H1 (cell line): ENCODE data around the gene MID1. TPM values are rescaled to one million over a fixed set of nuclear protein-coding genes. Genes with fewer than 3 reads are reported as not detected.

ENCODE experiments used
- CTCF ChIA-PET: fragments of 300-600 bp; sonication (Branson Sonifier 250); formaldehyde crosslinking; loops from one replicate; lab custom pipeline; 2021; ENCODE audit not compliant: partially characterized antibody; lab: Charles Lee
- POLR2A ChIA-PET: fragments of 300-600 bp; sonication (Branson Sonifier 250); formaldehyde crosslinking; loops from one replicate; lab custom pipeline; 2021; ENCODE audit warnings: inconsistent platforms; ENCODE audit not compliant: partially characterized antibody; lab: Charles Lee
- DNase-seq, 2 experiments: peaks; one replicate each; pipeline versions ENCODE4 v3.0.0 to v3.0.0-alpha.2; 2010 to 2022; ENCODE audit warnings: low spot score in 2 of 2, low read depth in 1 of 2, mixed read lengths in 1 of 2
- FAIRE-seq: peaks from 2 replicates; lab custom pipeline; 2011; peaks lifted over from hg19 to GRCh38; lab: Jason Lieb, UNC
- H2AFZ ChIP-seq: 2 replicates; pipeline ENCODE4 v1.8.1; 2012; ENCODE audit warnings: low read length, inconsistent platforms
- H2AK5ac ChIP-seq: 2 replicates; pipeline ENCODE4 v1.6.1; 2013; ENCODE audit warnings: low read depth, low read length
- H2BK120ac ChIP-seq: replicated peaks from 2 replicates; pipeline ENCODE3; 2013; ENCODE audit warnings: low read depth, low read length, inconsistent platforms
- H2BK12ac ChIP-seq: 2 replicates; pipeline ENCODE4 v1.6.1; 2013; ENCODE audit warnings: low read depth, low read length
- H2BK15ac ChIP-seq: 2 replicates; pipeline ENCODE4 v1.6.1; 2013; ENCODE audit warnings: low read length
- H2BK20ac ChIP-seq: 2 replicates; pipeline ENCODE4 v1.6.1; 2013; ENCODE audit warnings: low read length
- H2BK5ac ChIP-seq: 2 replicates; pipeline ENCODE4 v1.6.1; 2013; ENCODE audit warnings: low read depth, low read length
- H3K14ac ChIP-seq: 2 replicates; pipeline ENCODE4 v1.6.1; 2013; ENCODE audit warnings: inconsistent platforms; ENCODE audit not compliant: insufficient read length
- H3K18ac ChIP-seq: 2 replicates; pipeline ENCODE4 v1.6.1; 2013; ENCODE audit warnings: low read length; ENCODE audit errors: extremely low read depth
- H3K23ac ChIP-seq: 2 replicates; pipeline ENCODE4 v1.6.1; 2013; ENCODE audit warnings: inconsistent platforms; ENCODE audit not compliant: insufficient read length
- H3K23me2 ChIP-seq: 2 replicates; pipeline ENCODE4 v1.6.1; 2013; ENCODE audit warnings: low read depth, low read length
- H3K27ac ChIP-seq: 2 replicates; pipeline ENCODE4 v1.6.1; 2011; ENCODE audit warnings: low read depth, low read length, inconsistent platforms
- H3K27me3 ChIP-seq, 4 experiments: replicated peaks in 1 of 4; 1 replicate in 1 of 4; 2 replicates in 3 of 4; pipeline versions ENCODE4 v1.6.1 to v1.8.1; 2011 to 2013; ENCODE audit warnings: low read length in 3 of 4, mild to moderate bottlenecking in 3 of 4, inconsistent platforms in 2 of 4, mixed read lengths in 2 of 4, moderate library complexity in 1 of 4; ENCODE audit not compliant: control insufficient read depth in 3 of 4, insufficient read depth in 3 of 4; ENCODE audit errors: extremely low read depth in 1 of 4
- H3K36me3 ChIP-seq, 4 experiments: 2 replicates each; pipeline versions ENCODE4 v1.6.1 to v1.8.1; 2011 to 2013; ENCODE audit warnings: mild to moderate bottlenecking in 4 of 4, low read length in 3 of 4, moderate library complexity in 2 of 4, control low read depth in 1 of 4, inconsistent platforms in 1 of 4; ENCODE audit not compliant: insufficient read depth in 4 of 4, control insufficient read depth in 2 of 4
- H3K4ac ChIP-seq: replicated peaks from 2 replicates; pipeline ENCODE3; 2013; ENCODE audit warnings: low read length, low read depth, mixed read lengths, inconsistent platforms; ENCODE audit not compliant: insufficient read length
- H3K4me1 ChIP-seq, 4 experiments: replicated peaks in 1 of 4; 1 replicate in 1 of 4; 2 replicates in 3 of 4; pipeline versions ENCODE4 v1.6.1 to v1.8.1; 2011 to 2013; ENCODE audit warnings: low read length in 3 of 4, inconsistent platforms in 2 of 4, mixed read lengths in 1 of 4; ENCODE audit not compliant: insufficient read depth in 4 of 4, control insufficient read depth in 3 of 4
- H3K4me2 ChIP-seq, 2 experiments: 2 replicates each; pipeline versions ENCODE4 v1.6.1 to v1.8.1; 2011 to 2013; ENCODE audit warnings: low read depth in 2 of 2, low read length in 2 of 2, control low read depth in 1 of 2, inconsistent platforms in 1 of 2, mild to moderate bottlenecking in 1 of 2; ENCODE audit not compliant: insufficient read depth in 1 of 2
- H3K4me3 ChIP-seq, 4 experiments: fragments of 200-600, 300-600 bp in 1 of 4; sonication (generic), shearing (Covaris generic), sonication (Bioruptor Twin) in 1 of 4; 2 replicates each; pipeline versions ENCODE4 v1.5.1 to v1.8.1; 2011 to 2016; ENCODE audit warnings: low read length in 4 of 4, low read depth in 3 of 4, control low read depth in 2 of 4, inconsistent platforms in 2 of 4, mild to moderate bottlenecking in 2 of 4, mixed read lengths in 1 of 4, moderate library complexity in 1 of 4; ENCODE audit not compliant: insufficient read depth in 2 of 4; ENCODE audit errors: extremely low read depth in 1 of 4
- H3K56ac ChIP-seq: replicated peaks from 2 replicates; pipeline ENCODE3; 2013; ENCODE audit warnings: low read depth, mild to moderate bottlenecking, mixed read lengths, low read length, inconsistent platforms; ENCODE audit not compliant: insufficient read length
- H3K79me1 ChIP-seq: 2 replicates; pipeline ENCODE4 v1.6.1; 2013; ENCODE audit warnings: low read depth, low read length, control low read depth
- H3K79me2 ChIP-seq, 2 experiments: 2 replicates each; pipeline versions ENCODE4 v1.6.1 to v1.8.1; 2012 to 2013; ENCODE audit warnings: low read length in 2 of 2, mild to moderate bottlenecking in 2 of 2, inconsistent platforms in 1 of 2; ENCODE audit not compliant: insufficient read depth in 2 of 2, control insufficient read depth in 1 of 2
- H3K9ac ChIP-seq, 4 experiments: replicated peaks in 1 of 4; 1 replicate in 1 of 4; 2 replicates in 3 of 4; pipeline versions ENCODE4 v1.6.1 to v1.8.1; 2011 to 2013; ENCODE audit warnings: low read depth in 3 of 4, low read length in 3 of 4, control low read depth in 2 of 4, mild to moderate bottlenecking in 2 of 4, moderate library complexity in 2 of 4, inconsistent platforms in 1 of 4; ENCODE audit errors: extremely low read depth in 1 of 4
- H3K9me3 ChIP-seq, 2 experiments: 2 replicates each; pipeline versions ENCODE4 v1.6.1 to v1.8.1; 2012 to 2013; ENCODE audit warnings: mild to moderate bottlenecking in 2 of 2, moderate library complexity in 2 of 2, control low read depth in 1 of 2, inconsistent platforms in 1 of 2, low read depth in 1 of 2, low read length in 1 of 2, mixed read lengths in 1 of 2; ENCODE audit not compliant: insufficient read depth in 2 of 2
- H4K20me1 ChIP-seq, 2 experiments: replicated peaks in 1 of 2; 2 replicates each; pipeline versions ENCODE3 to v1.8.1; 2011 to 2013; ENCODE audit warnings: inconsistent platforms in 2 of 2, low read length in 2 of 2, mild to moderate bottlenecking in 1 of 2; ENCODE audit not compliant: insufficient read depth in 2 of 2, control insufficient read depth in 1 of 2
- H4K5ac ChIP-seq: 2 replicates; pipeline ENCODE4 v1.6.1; 2013; ENCODE audit warnings: low read length, low read depth, mixed read lengths, inconsistent platforms; ENCODE audit not compliant: insufficient read length
- H4K8ac ChIP-seq: 2 replicates; pipeline ENCODE4 v1.8.0; 2013; ENCODE audit warnings: mild to moderate bottlenecking, moderate library complexity, low read length, inconsistent platforms; ENCODE audit not compliant: insufficient read depth; ENCODE audit errors: extremely low read depth
- H4K91ac ChIP-seq: replicated peaks from 2 replicates; pipeline ENCODE3; 2013; ENCODE audit warnings: low read length, mixed read lengths, inconsistent platforms; ENCODE audit not compliant: insufficient read length
- CHD2 ChIP-seq: IDR thresholded peaks from 2 replicates; pipeline ENCODE4 v1.6.1; 2012; ENCODE audit warnings: low read length, improper control_type of control experiment
- EP300 ChIP-seq, 2 experiments: IDR thresholded peaks; 1 replicate in 1 of 2; 2 replicates in 1 of 2; pipeline ENCODE4 v1.6.1; 2011 to 2012; ENCODE audit warnings: low read depth in 2 of 2, low read length in 2 of 2, mild to moderate bottlenecking in 2 of 2, borderline replicate concordance in 1 of 2, inconsistent platforms in 1 of 2, moderate library complexity in 1 of 2
- EZH2 ChIP-seq: fragments of 200-600 bp; sonication (generic); IDR thresholded peaks from 2 replicates; pipeline ENCODE4 v1.7.1; 2012; ENCODE audit warnings: low read depth, mild to moderate bottlenecking, moderate library complexity, low read length, inconsistent platforms; ENCODE audit not compliant: severe bottlenecking
- SIX5 ChIP-seq: IDR thresholded peaks from 2 replicates; pipeline ENCODE4 v1.6.1; 2011; ENCODE audit warnings: mild to moderate bottlenecking, low read depth, low read length
- SP1 ChIP-seq: IDR thresholded peaks from 2 replicates; pipeline ENCODE4 v1.6.1; 2011; ENCODE audit warnings: low read depth, low read length
- WGBS, 2 experiments: shearing (Covaris generic) in 1 of 2; methylation state at CpG; one replicate each; pipeline versions ENCODE4 v1.1.6 to v1.1.7; 2013 to 2015; ENCODE audit warnings: low lambda C conversion rate in 2 of 2, mixed read lengths in 2 of 2, inconsistent platforms in 1 of 2, low coverage in 1 of 2, missing lambda C conversion rate in 1 of 2; ENCODE audit not compliant: insufficient replicate concordance in 2 of 2, insufficient coverage in 1 of 2, insufficient read length in 1 of 2; ENCODE audit errors: extremely low coverage in 1 of 2, missing lambda C conversion rate in 1 of 2; 5-methylcytosine and 5-hydroxymethylcytosine counted together
- polyA plus RNA-seq, 7 experiments: library from polyadenylated mRNA; depleted of rRNA in 3 of 7; stranded (reverse) in 5 of 7; unstranded in 2 of 7; fragments of >200 nt in 5 of 7; fragments of 200-250 nt in 2 of 7; gene quantifications; 1 replicate in 5 of 7; 2 replicates in 1 of 7; 4 replicates in 1 of 7; pipeline versions ENCODE4 v1.2.1 to v1.2.3, GENCODE V29; 2011 to 2013; ENCODE audit warnings: missing spikeins in 2 of 7, mixed read lengths in 2 of 7
- total RNA-seq: library from RNA; stranded (reverse); fragmentation: NEBNext Ultra II Directional; extraction: Animal tissue kit (Norgen Biotek cat#: 25700); gene quantifications from 2 replicates; pipeline ENCODE4 v1.2.1, GENCODE V29; 2021

Gene MID1
- total and polyA plus RNA-seq, 2 of the 8 experiments (the other 6 are each of a cell fraction or from before 2014, with no cell fraction given) = 12.9 to 54.3 TPM

DNA sequence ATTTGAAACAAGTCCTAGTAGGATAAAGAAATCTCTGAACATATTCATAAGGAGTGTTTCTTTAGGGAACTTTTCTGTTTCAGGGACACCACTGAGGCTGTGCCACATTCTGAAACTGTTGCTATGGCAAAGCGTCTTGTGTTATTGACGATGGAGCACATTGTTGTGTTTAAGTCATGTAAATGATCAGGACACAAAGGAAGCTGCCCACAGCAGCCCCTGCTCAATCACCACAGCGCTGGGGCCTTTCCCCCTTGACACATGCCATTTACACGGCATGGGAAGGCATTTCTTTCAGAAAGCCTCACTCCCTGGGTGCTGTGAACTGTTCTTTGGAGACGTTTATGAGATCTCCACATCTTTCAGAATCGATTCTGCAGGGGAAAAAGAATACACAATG is 39.8 kb upstream of the MID1 start:
- Histone ChIP-seq H3K56ac (no peak overlapping the region), H4K8ac (no peak overlapping the region), H3K79me2 (no peaks in the 10 kb centered on the region), H2BK5ac (no peak overlapping the region), H2AFZ (no peak overlapping the region), H4K91ac (no peak overlapping the region), H3K14ac (no peak overlapping the region), H4K20me1 (no peaks in the 10 kb centered on the region), H2AK5ac (no peak overlapping the region), H4K5ac (no peak overlapping the region), H3K4me1 (peaks cover 0 to 3% (median 0%) of the 10 kb centered on the region in 4 experiments; a peak in 3 of 7 replicates), H2BK12ac (no peak overlapping the region), H3K9ac (no peak overlapping the region), H3K9me3 (no peaks in the 10 kb centered on the region), H3K4me2 (peak overlapping the region; percentile 6 to 8; a peak in 2 of 4 replicates), H3K18ac (no peak overlapping the region), H3K27me3 (no peaks in the 10 kb centered on the region), H3K4me3 (peak overlapping the region in 1 of 4 experiments; percentile 32; a peak in 1 of 8 replicates), H3K23ac (no peak overlapping the region), H2BK15ac (no peak overlapping the region), H3K36me3 (no peaks in the 10 kb centered on the region), H3K23me2 (no peaks in the 10 kb centered on the region), H3K4ac (no peak overlapping the region), H2BK20ac (no peak overlapping the region), H2BK120ac (no peak overlapping the region), H3K27ac (peak overlapping the region; percentile 54; the same call in 1 of the 2 replicates), H3K79me1 (no peaks in the 10 kb centered on the region)
- FAIRE-seq (peak; percentile 91), DNase-seq (peak in 1 of 2 experiments; percentile 27)
- ChIA-PET CTCF (no interaction called here), POLR2A (interaction anchor here (1.3 kb wide), 1 partner anchor 9 kb away, joined by 3 read pairs; no protein-coding TSS in a partner anchor)
- WGBS, 2 experiments = 16% methylated on average over 6 of the region's 6 CpGs; no CpG with 5 or more reads in 1 of the 2 experiments
- TF ChIP-seq EZH2 = no peak
- no peak for TF ChIP-seq SIX5
- no peak for TF ChIP-seq CHD2
- no peak for TF ChIP-seq SP1
- peak in 1 of 2 experiments; percentile 84; a peak in 1 of 3 replicates for TF ChIP-seq EP300 (IDR thresholded peaks at IDR 0.05; ENCODE audit: borderline replicate concordance in 1 of 2, low read depth in 2 of 2, low read length in 2 of 2)
